ENCODE data around the gene DYRK4. TPM values are rescaled to one million over a fixed set of nuclear protein-coding genes. Genes with fewer than 3 reads are reported as not detected.

Gene DYRK4
- total RNA-seq, 1 experiment from 2014 or later: 58.6 TPM

- no TSS peak for BruUV-seq (replicated peaks)
- POLR2A ChIA-PET (ENCODE audit: unreplicated experiment): no interaction called here
Observed at GRCh38 chr12:4603946-4604345, 41.9 kb downstream of the DYRK4 start.

GRCh38 chr12:4604684-4605193 is 42.7 kb downstream of the DYRK4 start:
- CTCF ChIA-PET: interaction anchor here (0.5 kb wide), 1 partner anchor 46 kb away, joined by 4 read pairs; no protein-coding TSS in a partner anchor
- no TSS peak for BruUV-seq (replicated peaks)
- Histone ChIP-seq H3K36me3 (ENCODE audit: low read depth, low read length) (no peaks in the 10 kb centered on the region), H3K79me2 (ENCODE audit: low read length) (peaks cover 12% of the 10 kb centered on the region), H3K27me3 (ENCODE audit: low read length) (peaks cover 20% of the 10 kb centered on the region), H4K20me1 (ENCODE audit: low read length) (no peaks in the 10 kb centered on the region), H3K4me2 (ENCODE audit: low read length) (peak overlapping the region; percentile 82), H3K4me1 (ENCODE audit: insufficient read depth, low read length) (peaks cover 3% of the 10 kb centered on the region; the same call in 1 of the 2 replicates), H3K27ac (ENCODE audit: low read length) (no peak overlapping the region), H3K9me3 (ENCODE audit: low read length) (no peaks in the 10 kb centered on the region), H2AFZ (ENCODE audit: low read length) (peak overlapping the region; percentile 98), H3F3A (ENCODE audit: low read length, unreplicated experiment) (no peaks in the 10 kb centered on the region), H3K9me2 (replicated peaks; ENCODE audit: low read length) (no peaks in the 10 kb centered on the region), H3K9ac (ENCODE audit: low read length) (peak overlapping the region; percentile 88), H3K4me3 (ENCODE audit: low read length) (peak overlapping the region; percentile 89)
- TF ChIP-seq EZH2phosphoT487 (IDR thresholded peaks at IDR 0.05; ENCODE audit: borderline replicate concordance, low read length) (no peak), CTCF (conservative IDR thresholded peaks at IDR 0.05; ENCODE audit: low read depth, low read length) (peak; percentile 85), EZH2 (IDR thresholded peaks at IDR 0.05; ENCODE audit: low read length, unreplicated experiment) (no peak)
- ATAC-seq: peak; percentile 97
- POLR2A ChIA-PET (ENCODE audit: unreplicated experiment): no interaction called here
- DNase-seq: peak; percentile 83
- intact Hi-C loops (cut with micrococcal nuclease): loop anchor here (2.0 kb wide), 1 partner anchor 154 kb away; no protein-coding TSS in a partner anchor

More at GRCh38 chr12:4603946-4604345, 41.9 kb downstream of the DYRK4 start:
- no peak for DNase-seq
- Histone ChIP-seq H3K9me3 (ENCODE audit: low read length) (no peaks in the 10 kb centered on the region), H3K4me1 (ENCODE audit: insufficient read depth, low read length) (peaks cover 3% of the 10 kb centered on the region; the same call in 1 of the 2 replicates), H4K20me1 (ENCODE audit: low read length) (no peaks in the 10 kb centered on the region), H3K79me2 (ENCODE audit: low read length) (peaks cover 12% of the 10 kb centered on the region), H3K4me2 (ENCODE audit: low read length) (no peak overlapping the region), H3K36me3 (ENCODE audit: low read depth, low read length) (no peaks in the 10 kb centered on the region), H3K9ac (ENCODE audit: low read length) (no peak overlapping the region), H3K4me3 (ENCODE audit: low read length) (no peak overlapping the region), H3K27me3 (ENCODE audit: low read length) (peaks cover 20% of the 10 kb centered on the region), H3K9me2 (replicated peaks; ENCODE audit: low read length) (no peaks in the 10 kb centered on the region), H3F3A (ENCODE audit: low read length, unreplicated experiment) (no peaks in the 10 kb centered on the region), H2AFZ (ENCODE audit: low read length) (no peak overlapping the region), H3K27ac (ENCODE audit: low read length) (no peak overlapping the region)
- intact Hi-C loops (cut with micrococcal nuclease): loop anchor here (2.0 kb wide), 1 partner anchor 155 kb away; no protein-coding TSS in a partner anchor
- ATAC-seq: no peak
- CTCF ChIA-PET: interaction anchor here (0.5 kb wide), 1 partner anchor 47 kb away, joined by 4 read pairs; no protein-coding TSS in a partner anchor
- TF ChIP-seq EZH2 (IDR thresholded peaks at IDR 0.05; ENCODE audit: low read length, unreplicated experiment) (no peak), CTCF (conservative IDR thresholded peaks at IDR 0.05; ENCODE audit: low read depth, low read length) (no peak), EZH2phosphoT487 (IDR thresholded peaks at IDR 0.05; ENCODE audit: borderline replicate concordance, low read length) (no peak)

- ChIA-PET CTCF (no interaction called here), POLR2A (ENCODE audit: unreplicated experiment) (no interaction called here)
- peaks cover 17% of the 10 kb centered on the region for H3K27me3 ChIP-seq (ENCODE audit: low read length)
- no peak overlapping the region for H3K9ac ChIP-seq (ENCODE audit: low read length)
- no peaks in the 10 kb centered on the region for H4K20me1 ChIP-seq (ENCODE audit: low read length)
- no peaks in the 10 kb centered on the region for H3K36me3 ChIP-seq (ENCODE audit: low read depth, low read length)
- no peaks in the 10 kb centered on the region for H3F3A ChIP-seq (ENCODE audit: low read length, unreplicated experiment)
- H3K79me2 ChIP-seq (ENCODE audit: low read length): peaks cover 12% of the 10 kb centered on the region
- H3K27ac ChIP-seq (ENCODE audit: low read length): no peak overlapping the region
- H2AFZ ChIP-seq (ENCODE audit: low read length): no peak overlapping the region
- no peaks in the 10 kb centered on the region for H3K9me3 ChIP-seq (ENCODE audit: low read length)
- ATAC-seq (no peak), DNase-seq (no peak)
- no peaks in the 10 kb centered on the region for H3K9me2 ChIP-seq (replicated peaks; ENCODE audit: low read length)
- no peak overlapping the region for H3K4me2 ChIP-seq (ENCODE audit: low read length)
- H3K4me1 ChIP-seq (ENCODE audit: insufficient read depth, low read length): peaks cover 3% of the 10 kb centered on the region; the same call in 1 of the 2 replicates
- no peak overlapping the region for H3K4me3 ChIP-seq (ENCODE audit: low read length)
- intact Hi-C loops (cut with micrococcal nuclease): no loop called here
- no peak for TF ChIP-seq EZH2phosphoT487 (IDR thresholded peaks at IDR 0.05; ENCODE audit: borderline replicate concordance, low read length)
- no peak for TF ChIP-seq CTCF (conservative IDR thresholded peaks at IDR 0.05; ENCODE audit: low read depth, low read length)
- no peak for TF ChIP-seq EZH2 (IDR thresholded peaks at IDR 0.05; ENCODE audit: low read length, unreplicated experiment)
- BruUV-seq (replicated peaks): no TSS peak
Observed at GRCh38 chr12:4607056-4607455, 45.0 kb downstream of the DYRK4 start.
